HG03139 (cell line): ENCODE data around the gene SAP25.
"Not testable (repeated sequence)": the region's sequence is repeated elsewhere in the genome, so short reads cannot be mapped to it uniquely, and the experiment has no call there.

Experiments
- ATAC-seq: cut with Tn5 transposase; IDR thresholded peaks from one replicate; pipeline ENCODE4 v1.9.1; 2021; ENCODE audit not compliant: unreplicated experiment

The SAP25 gene

GRCh38 chr7:100538654-100539435 is 34.9 kb downstream of the SAP25 start, which contains the start of gene AGFG2:
Gene AGFG2 (plus strand): TSS chr7:100539203. CDS start chr7:100539347, 144 bp downstream.
- ATAC-seq: peak; percentile 93

- peak; percentile 2 for ATAC-seq
These were observed 35.4 kb downstream of the SAP25 start for GRCh38 chr7:100538348-100538653.

GRCh38 chr7:100536695-100537094 is 37.0 kb downstream of the SAP25 start:
- not testable (repeated sequence) for ATAC-seq

GRCh38 chr7:100535982-100536381 is 37.7 kb downstream of the SAP25 start:
- not testable (repeated sequence) for ATAC-seq

- no peak for ATAC-seq
These were observed 41.3 kb downstream of the SAP25 start for GRCh38 chr7:100532165-100533022.

- not testable (repeated sequence) for ATAC-seq
These were observed 45.4 kb downstream of the SAP25 start for GRCh38 chr7:100528108-100528866.

- ATAC-seq: not testable (repeated sequence)
These were observed 50.5 kb downstream of the SAP25 start for GRCh38 chr7:100523192-100523591.
